ENCODE measurements around the gene FGF14.

The FGF14 gene

DNA sequence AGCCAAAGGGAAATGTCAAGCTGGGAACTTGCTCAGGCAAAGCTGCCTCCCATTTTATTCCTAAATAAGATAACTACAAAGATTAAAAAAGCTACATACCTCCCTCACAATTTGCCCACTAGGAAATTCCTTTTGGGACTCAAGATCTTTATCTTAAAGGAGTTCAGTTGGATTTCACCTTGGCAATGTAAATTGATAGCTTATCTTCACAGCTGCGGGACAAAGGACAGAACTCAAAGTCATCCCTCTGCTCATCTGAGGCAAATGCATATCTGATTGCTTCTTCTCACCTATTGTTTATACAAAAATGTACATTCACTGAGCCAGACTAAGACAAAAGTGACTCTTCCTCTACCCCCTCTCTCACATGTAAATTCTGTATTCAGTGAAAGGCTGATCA lies 47.8 kb downstream of the FGF14 start:
- TF ChIP-seq CTCF (IDR thresholded peaks at IDR 0.05; ENCODE audit: low read depth, low read length, missing control alignments): no peak
- no peak for DNase-seq (ENCODE audit: extremely low read depth, low read depth)
- H3K4me3 ChIP-seq (replicated peaks; ENCODE audit: low read depth, low read length): no peak overlapping the region

DNA sequence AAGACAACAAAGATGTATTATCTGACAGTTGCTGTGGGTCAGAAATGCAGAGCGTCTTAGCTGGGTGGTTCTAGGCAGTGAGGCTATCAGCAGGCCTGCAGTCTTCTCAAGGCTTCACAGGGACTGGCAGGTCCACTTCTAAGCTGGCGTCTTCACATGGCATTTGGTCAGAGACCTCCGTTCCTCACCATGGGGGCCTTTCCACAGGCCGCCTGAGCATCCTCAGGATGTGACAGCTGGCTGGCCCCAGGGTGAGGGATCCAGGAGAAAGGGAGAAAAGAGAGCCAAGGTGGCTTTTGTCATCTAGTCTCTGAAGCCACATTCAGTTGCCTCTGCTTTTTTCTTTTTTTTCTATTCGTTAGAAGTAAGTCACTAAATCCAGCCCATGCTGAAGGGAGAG lies 50.3 kb downstream of the FGF14 start:
- no peak for TF ChIP-seq CTCF (IDR thresholded peaks at IDR 0.05; ENCODE audit: low read depth, low read length, missing control alignments)
- DNase-seq (ENCODE audit: extremely low read depth, low read depth): no peak
- no peak overlapping the region for H3K4me3 ChIP-seq (replicated peaks; ENCODE audit: low read depth, low read length)

- H3K4me3 ChIP-seq (replicated peaks; ENCODE audit: low read depth, low read length): no peak overlapping the region
- no peak for DNase-seq (ENCODE audit: extremely low read depth, low read depth)
- TF ChIP-seq CTCF (IDR thresholded peaks at IDR 0.05; ENCODE audit: low read depth, low read length, missing control alignments): no peak
Measured at GRCh38 chr13:102347490-102347889, 54.4 kb downstream of the FGF14 start.

DNA sequence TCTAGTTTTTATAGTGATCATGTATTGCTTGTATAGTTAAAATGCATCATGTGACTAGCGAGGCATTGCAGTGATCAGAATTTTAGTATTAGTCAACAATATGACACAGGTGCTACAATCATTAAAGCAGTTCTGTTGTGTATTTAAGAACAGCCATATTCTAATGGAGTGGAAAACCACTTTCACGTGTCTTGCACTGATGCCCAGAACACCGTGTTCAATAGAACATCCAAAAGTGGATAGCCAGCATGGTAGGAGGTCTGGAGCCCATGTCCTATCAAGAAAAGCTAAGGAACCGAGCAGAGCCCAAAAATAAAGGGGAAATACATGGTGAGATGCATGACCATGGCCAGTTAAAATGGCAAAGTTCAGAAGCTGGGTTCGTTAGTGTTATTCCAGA lies 55.1 kb downstream of the FGF14 start:
- H3K4me3 ChIP-seq (replicated peaks; ENCODE audit: low read depth, low read length): no peak overlapping the region
- TF ChIP-seq CTCF (IDR thresholded peaks at IDR 0.05; ENCODE audit: low read depth, low read length, missing control alignments): no peak
- no peak for DNase-seq (ENCODE audit: extremely low read depth, low read depth)

DNA sequence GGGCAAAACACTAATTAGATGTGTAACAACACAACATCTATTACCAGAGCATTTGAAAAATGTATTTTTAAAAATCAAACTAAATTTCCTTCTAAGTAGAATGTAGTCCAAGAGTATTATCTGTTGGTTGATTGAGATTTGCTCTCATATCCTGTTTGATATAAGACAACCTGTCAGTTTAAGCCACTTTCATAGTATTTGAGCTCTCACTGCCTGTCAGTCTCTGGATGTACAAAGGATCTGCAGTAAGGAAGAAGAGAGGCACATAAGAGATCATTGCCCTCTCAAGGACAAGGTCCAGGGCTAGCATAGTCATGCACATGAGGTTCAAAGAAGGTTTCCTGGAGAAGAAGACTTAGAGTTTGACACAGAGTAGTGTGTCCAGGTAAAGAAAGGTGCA lies 57.4 kb downstream of the FGF14 start:
- no peak for DNase-seq (ENCODE audit: extremely low read depth, low read depth)
- TF ChIP-seq CTCF (IDR thresholded peaks at IDR 0.05; ENCODE audit: low read depth, low read length, missing control alignments): no peak
- H3K4me3 ChIP-seq (replicated peaks; ENCODE audit: low read depth, low read length): no peak overlapping the region

- no peak overlapping the region for H3K4me3 ChIP-seq (replicated peaks; ENCODE audit: low read depth, low read length)
- no peak for DNase-seq (ENCODE audit: extremely low read depth, low read depth)
- no peak for TF ChIP-seq CTCF (IDR thresholded peaks at IDR 0.05; ENCODE audit: low read depth, low read length, missing control alignments)
Measured at GRCh38 chr13:102333320-102334198, 68.3 kb downstream of the FGF14 start.

Measured in HFF-Myc (cell line).